WTC11 (cell line): ENCODE results near the gene ACSL1. TPM values are rescaled to one million over a fixed set of nuclear protein-coding genes. Genes with fewer than 3 reads are reported as not detected.

Experiments
- ATAC-seq: fragments of 200-7000 bp; cut with Tn5 transposase; 2 replicates; pipeline ENCODE4 v1.10.0; 2021; ENCODE audit warnings: mild to moderate bottlenecking, moderate library complexity
- CTCF ChIA-PET: fragments of 300-600 bp; sonication (Branson Sonifier 250); formaldehyde crosslinking; loops from one replicate; lab custom pipeline; 2021; ENCODE audit warnings: antibody characterized with exemption; lab: Charles Lee
- POLR2A ChIA-PET: fragments of 350-600 bp; sonication (Branson Sonifier 250); formaldehyde crosslinking; loops from one replicate; lab custom pipeline; 2021; ENCODE audit warnings: antibody characterized with exemption; lab: Charles Lee
- DNase-seq: peaks from one replicate; pipeline ENCODE4 v3.0.0; 2021; ENCODE audit warnings: low spot score
- H3K27ac Mint-ChIP-seq: 2 replicates; pipeline ENCODE4 v1.8.0; 2021; ENCODE audit warnings: mixed read lengths
- H3K27me3 Mint-ChIP-seq: 2 replicates; pipeline ENCODE4 v1.8.0; 2021; ENCODE audit warnings: low read depth, mild to moderate bottlenecking, moderate library complexity, mixed read lengths
- H3K36me3 Mint-ChIP-seq: 2 replicates; pipeline ENCODE4 v1.8.0; 2021; ENCODE audit warnings: mixed read lengths
- H3K4me1 Mint-ChIP-seq: 2 replicates; pipeline ENCODE4 v1.8.0; 2022; ENCODE audit warnings: mixed read lengths
- H3K4me3 Mint-ChIP-seq: 2 replicates; pipeline ENCODE4 v1.8.0; 2021; ENCODE audit warnings: mild to moderate bottlenecking, moderate library complexity, mixed read lengths
- H3K9me3 Mint-ChIP-seq: 2 replicates; pipeline ENCODE4 v1.8.0; 2021; ENCODE audit warnings: mixed read lengths
- AFF4 ChIP-seq: sonication (generic); formaldehyde crosslinking; IDR thresholded peaks from 2 replicates; pipeline ENCODE4 v1.8.1; 2023; ENCODE audit warnings: mild to moderate bottlenecking, missing genetic modification reagents, borderline replicate concordance
- ATF2 ChIP-seq: sonication (generic); formaldehyde crosslinking; IDR thresholded peaks from 2 replicates; pipeline ENCODE4 v1.8.1; 2022; ENCODE audit warnings: low read depth, missing genetic modification reagents, borderline replicate concordance
- ATF6 ChIP-seq: sonication (generic); formaldehyde crosslinking; IDR thresholded peaks from 2 replicates; pipeline ENCODE4 v1.8.1; 2023; ENCODE audit warnings: mild to moderate bottlenecking, missing genetic modification reagents
- CDX4 ChIP-seq: fragments of 250-450 bp; sonication (Bioruptor Pico); IDR thresholded peaks from 2 replicates; pipeline ENCODE4 v1.9.0; 2021; ENCODE audit warnings: moderate library complexity, mild to moderate bottlenecking, inconsistent platforms, borderline replicate concordance
- E2F4 ChIP-seq: sonication (generic); formaldehyde crosslinking; IDR thresholded peaks from 2 replicates; pipeline ENCODE4 v1.8.1; 2022; ENCODE audit warnings: low read depth, mild to moderate bottlenecking, moderate library complexity, missing genetic modification reagents, borderline replicate concordance
- GTF2I ChIP-seq: fragments of 250-450 bp; sonication (Bioruptor Pico); conservative IDR thresholded peaks from 2 replicates; pipeline ENCODE4 v1.4.0; 2021; ENCODE audit warnings: mild to moderate bottlenecking
- HMGA2 ChIP-seq: fragments of 250-450 bp; sonication (Bioruptor Pico); IDR thresholded peaks from 2 replicates; pipeline ENCODE4 v1.4.0; 2021; ENCODE audit warnings: mild to moderate bottlenecking, moderate library complexity
- IRF1 ChIP-seq: sonication (generic); formaldehyde crosslinking; IDR thresholded peaks from 2 replicates; pipeline ENCODE4 v1.8.0; 2023; ENCODE audit warnings: missing genetic modification reagents
- IRF2 ChIP-seq: sonication (generic); formaldehyde crosslinking; IDR thresholded peaks from 2 replicates; pipeline ENCODE4 v1.8.0; 2022; ENCODE audit warnings: low read depth, missing genetic modification reagents, borderline replicate concordance
- MYBL2 ChIP-seq: sonication (generic); formaldehyde crosslinking; IDR thresholded peaks from 2 replicates; pipeline ENCODE4 v1.8.1; 2023; ENCODE audit warnings: mild to moderate bottlenecking, moderate library complexity, missing genetic modification reagents
- NFATC4 ChIP-seq: fragments of 250-450 bp; sonication (Bioruptor Pico); IDR thresholded peaks from 2 replicates; pipeline ENCODE4 v1.9.0; 2021; ENCODE audit warnings: mild to moderate bottlenecking
- PRDM15 ChIP-seq: sonication (generic); formaldehyde crosslinking; IDR thresholded peaks from 2 replicates; pipeline ENCODE4 v1.8.0; 2022; ENCODE audit warnings: missing genetic modification reagents
- RORB ChIP-seq: fragments of 250-450 bp; sonication (Bioruptor Pico); IDR thresholded peaks from 2 replicates; pipeline ENCODE4 v1.9.0; 2021; ENCODE audit warnings: mild to moderate bottlenecking
- SMAD3 ChIP-seq: sonication (generic); formaldehyde crosslinking; IDR thresholded peaks from 2 replicates; pipeline ENCODE4 v1.8.0; 2022; ENCODE audit warnings: missing genetic modification reagents, mild to moderate bottlenecking, borderline replicate concordance
- ZBTB43 ChIP-seq: sonication (generic); formaldehyde crosslinking; IDR thresholded peaks from 2 replicates; pipeline ENCODE4 v1.8.1; 2023; ENCODE audit warnings: mild to moderate bottlenecking, missing genetic modification reagents
- ZMAT4 ChIP-seq: fragments of 250-450 bp; sonication (Bioruptor Pico); IDR thresholded peaks from 2 replicates; pipeline ENCODE4 v1.9.0; 2021; ENCODE audit warnings: mild to moderate bottlenecking
- ZNF396 ChIP-seq: fragments of 250-450 bp; sonication (Bioruptor Pico); IDR thresholded peaks from 2 replicates; pipeline ENCODE4 v1.8.0; 2021; ENCODE audit warnings: mild to moderate bottlenecking, moderate library complexity, borderline replicate concordance
- ZNF512 ChIP-seq: sonication (generic); formaldehyde crosslinking; IDR thresholded peaks from 2 replicates; pipeline ENCODE4 v1.8.1; 2022; ENCODE audit warnings: missing genetic modification reagents, borderline replicate concordance
- total RNA-seq: library from RNA; stranded (reverse); gene quantifications from 3 replicates; pipeline ENCODE4 v1.2.3, GENCODE V29; 2021

The ACSL1 gene
- total RNA-seq, 1 experiment from 2014 or later, result 6.6 TPM

- no peak for TF ChIP-seq IRF1 (CRISPR knock-in tag)
- TF ChIP-seq E2F4 (CRISPR knock-in tag), result no peak
- TF ChIP-seq PRDM15 (CRISPR knock-in tag), result no peak
- TF ChIP-seq HMGA2 (CRISPR knock-in tag), result no peak
- TF ChIP-seq SMAD3, result no peak
- TF ChIP-seq ZNF396, result no peak
Measured at GRCh38 chr4:184819786-184820185, 6.0 kb downstream of the ACSL1 start (continued).

- no peak for DNase-seq
- no peaks in the 10 kb centered on the region for H3K9me3 Mint-ChIP-seq
- ATAC-seq, result no peak
- ChIA-PET POLR2A (no interaction called here), CTCF (no interaction called here)
- H3K27ac Mint-ChIP-seq, result no peak overlapping the region
- H3K4me1 Mint-ChIP-seq, result peaks cover 13% of the 10 kb centered on the region
- no peaks in the 10 kb centered on the region for H3K36me3 Mint-ChIP-seq
- H3K4me3 Mint-ChIP-seq, result no peak overlapping the region
- peaks cover 9% of the 10 kb centered on the region for H3K27me3 Mint-ChIP-seq
- TF ChIP-seq AFF4, result no peak
- TF ChIP-seq IRF2 (CRISPR knock-in tag), result no peak
- no peak for TF ChIP-seq NFATC4 (CRISPR knock-in tag)
- no peak for TF ChIP-seq ZMAT4 (CRISPR knock-in tag)
- TF ChIP-seq GTF2I, result no peak
- TF ChIP-seq CDX4 (CRISPR knock-in tag), result no peak
- TF ChIP-seq RORB (CRISPR knock-in tag), result no peak
- no peak for TF ChIP-seq ATF6 (CRISPR knock-in tag)
- TF ChIP-seq ATF2 (CRISPR knock-in tag), result no peak
- no peak for TF ChIP-seq MYBL2 (CRISPR knock-in tag)
- TF ChIP-seq ZBTB43 (CRISPR knock-in tag), result no peak
- no peak for TF ChIP-seq ZNF512
Measured at GRCh38 chr4:184818216-184818564, 7.6 kb downstream of the ACSL1 start.
